Muscle of leg (tissue), 11 donors: Measurements from ENCODE around the gene PCSK6. TPM values are rescaled to one million over a fixed set of nuclear protein-coding genes. Genes with fewer than 3 reads are reported as not detected.

Experiments used
- DNase-seq: peaks from one replicate; pipeline ENCODE4 v3.0.0; 2013
- H3K27ac ChIP-seq: one replicate; pipeline ENCODE4 v1.5.1; 2013; ENCODE audit warnings: mild to moderate bottlenecking, low read length, control low read depth
- H3K27me3 ChIP-seq: one replicate; pipeline ENCODE4 v1.6.1; 2013; ENCODE audit warnings: low read length; ENCODE audit not compliant: control insufficient read depth, insufficient read depth
- H3K36me3 ChIP-seq: one replicate; pipeline ENCODE4 v1.6.1; 2013; ENCODE audit warnings: low read length; ENCODE audit not compliant: control insufficient read depth, insufficient read depth
- H3K4me1 ChIP-seq: one replicate; pipeline ENCODE4 v1.6.1; 2013; ENCODE audit warnings: low read length; ENCODE audit not compliant: control insufficient read depth, insufficient read depth
- H3K4me3 ChIP-seq: one replicate; pipeline ENCODE4 v1.5.1; 2013; ENCODE audit warnings: low read length, control low read depth
- H3K9me3 ChIP-seq: replicated peaks from 2 replicates; pipeline ENCODE4 v1.6.1; 2013; ENCODE audit warnings: low read depth, low read length; ENCODE audit not compliant: control insufficient read depth
- WGBS: methylation state at CpG from one replicate; pipeline ENCODE4 v1.1.5; 2013; ENCODE audit warnings: missing lambda C conversion rate; ENCODE audit not compliant: insufficient coverage; 5-methylcytosine and 5-hydroxymethylcytosine counted together
- polyA plus RNA-seq, 8 donors: library from polyadenylated mRNA; unstranded; fragments of 120-200 nt; gene quantifications; one replicate each; pipeline versions ENCODE4 v1.2.1 to v1.2.3, GENCODE V29; 2013; ENCODE audit warnings: inconsistent platforms in 1 of 8, low replicate concordance in 1 of 8; ENCODE audit not compliant: insufficient read length in 8 of 8, insufficient read depth in 1 of 8
- total RNA-seq: library from RNA; stranded (reverse); fragments of 120-200 nt; gene quantifications from one replicate; pipeline ENCODE4 v1.2.4, GENCODE V29; 2013

The PCSK6 gene
- total and polyA plus RNA-seq, 9 donors, result 6.2 to 14.1 (median 9.5) TPM

DNA sequence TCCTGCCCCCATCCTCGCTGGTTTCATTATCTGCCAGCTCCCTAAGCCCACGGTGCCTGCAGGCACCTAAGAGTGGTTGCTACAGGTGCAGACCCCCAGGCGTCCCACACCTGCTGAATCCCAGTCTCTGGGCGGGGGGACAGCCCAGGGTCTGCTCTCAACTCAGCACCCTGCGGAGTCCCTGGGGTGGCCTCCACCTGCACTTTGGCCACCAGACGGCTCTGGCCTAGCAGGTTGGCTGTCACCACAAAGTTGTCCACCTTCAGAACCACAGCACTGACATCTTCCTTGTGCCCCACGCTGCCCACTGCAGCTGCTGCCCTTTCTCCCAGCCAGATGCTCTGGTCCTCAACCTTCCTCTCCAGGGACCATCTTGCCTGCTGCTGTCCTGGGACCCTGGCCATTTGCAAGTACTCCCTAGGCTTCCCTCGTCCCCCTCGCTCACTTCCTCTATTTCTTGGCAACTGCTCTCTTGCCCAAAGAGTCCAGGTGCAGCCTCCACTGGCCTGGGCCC, 159.6 kb downstream of the PCSK6 start:
- no peak for DNase-seq
- no peak overlapping the region for H3K27ac ChIP-seq
- no peaks in the 10 kb centered on the region for H3K36me3 ChIP-seq
- H3K9me3 ChIP-seq, result peaks cover 8% of the 10 kb centered on the region
- 80% methylated on average over 9 of the region's 9 CpGs for WGBS
- H3K4me3 ChIP-seq, result no peak overlapping the region
- peaks cover 20% of the 10 kb centered on the region for H3K4me1 ChIP-seq
- H3K27me3 ChIP-seq, result peaks cover 18% of the 10 kb centered on the region

DNA sequence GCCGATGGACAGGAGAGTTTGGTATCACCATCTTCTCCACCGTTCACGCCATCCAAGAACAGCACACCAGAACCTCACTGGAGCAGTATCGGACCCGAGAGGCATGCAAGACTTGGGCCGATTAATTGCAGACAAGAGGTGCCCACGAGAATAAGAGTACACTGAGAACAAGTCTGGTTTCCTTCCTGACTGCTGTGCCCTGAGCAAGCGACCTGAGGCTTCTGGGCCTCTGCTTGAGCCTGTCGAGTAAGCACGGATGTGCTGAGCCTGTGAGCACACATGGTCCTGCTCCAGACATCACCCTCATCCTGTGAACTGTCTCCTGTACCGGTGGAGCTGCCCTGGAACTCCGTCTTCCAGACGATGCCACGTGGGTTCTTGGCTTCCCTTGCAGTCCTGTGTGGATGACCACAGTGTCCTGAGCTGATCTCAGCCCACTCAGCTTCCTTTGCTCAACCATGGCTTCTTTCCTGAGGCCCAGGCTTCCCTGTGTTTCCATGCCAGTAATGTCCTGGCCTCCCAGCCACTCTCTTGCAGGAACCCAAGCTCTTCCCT, 160.1 kb downstream of the PCSK6 start:
- Histone ChIP-seq H3K27me3 (peaks cover 18% of the 10 kb centered on the region), H3K4me3 (no peak overlapping the region), H3K36me3 (no peaks in the 10 kb centered on the region), H3K9me3 (peaks cover 4% of the 10 kb centered on the region), H3K27ac (no peak overlapping the region), H3K4me1 (peaks cover 20% of the 10 kb centered on the region)
- 79% methylated on average over 14 of the region's 14 CpGs for WGBS
- no peak for DNase-seq

DNA sequence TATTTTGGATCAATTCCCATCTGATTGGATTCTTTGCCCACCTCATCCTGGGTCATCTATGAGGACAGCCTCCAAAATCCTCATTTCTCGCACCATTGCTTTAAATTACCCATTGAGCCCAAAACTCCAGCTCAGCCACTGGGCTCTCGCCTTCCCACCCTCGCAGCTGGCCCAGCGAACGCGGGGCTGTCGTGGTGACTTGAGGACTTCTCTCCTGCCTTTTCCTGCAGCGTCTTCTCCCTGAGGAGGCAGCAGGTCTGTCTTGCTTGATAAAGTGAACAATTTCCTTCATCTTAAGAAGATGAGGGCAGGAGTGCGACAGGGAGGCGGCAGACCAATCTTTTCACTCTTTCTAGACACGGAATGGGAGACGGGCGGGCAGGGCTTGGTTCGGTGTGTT, 161.5 kb downstream of the PCSK6 start:
- Histone ChIP-seq H3K4me1 (peaks cover 20% of the 10 kb centered on the region), H3K9me3 (no peaks in the 10 kb centered on the region), H3K36me3 (no peaks in the 10 kb centered on the region), H3K27me3 (peaks cover 20% of the 10 kb centered on the region), H3K4me3 (no peak overlapping the region), H3K27ac (no peak overlapping the region)
- WGBS, result 92% methylated on average over 2 of the region's 14 CpGs
- no peak for DNase-seq

DNA sequence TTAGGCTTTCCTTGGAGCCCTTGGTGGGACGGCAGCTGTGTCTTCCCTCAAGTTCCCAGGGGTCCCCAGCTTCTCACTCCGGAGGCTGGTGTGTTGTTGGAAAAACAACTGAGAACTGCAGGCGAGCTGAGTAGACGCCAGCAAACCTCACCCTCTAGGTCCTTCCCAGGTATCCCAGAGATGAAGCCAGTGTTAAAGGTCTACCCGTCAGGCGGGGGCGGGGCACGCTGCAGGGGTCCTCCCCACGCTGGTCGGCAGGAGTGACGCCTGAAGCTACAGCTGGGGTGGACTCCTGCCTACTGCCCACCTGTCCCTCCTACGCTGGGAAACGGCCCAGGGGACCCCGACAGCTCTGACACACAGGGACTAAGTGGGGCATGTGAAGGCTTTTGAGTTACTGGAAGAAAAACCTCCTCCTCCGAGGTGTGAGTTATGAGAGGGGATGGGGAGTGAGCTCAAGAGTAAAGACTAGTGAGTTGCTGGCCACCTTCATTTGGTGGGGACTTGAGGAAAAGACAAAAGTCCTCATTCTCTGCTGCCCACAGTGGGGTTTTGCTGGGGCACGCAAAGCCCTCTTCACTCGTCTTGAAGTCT, 162.3 kb downstream of the PCSK6 start:
- Histone ChIP-seq H3K4me3 (no peak overlapping the region), H3K27ac (no peak overlapping the region), H3K4me1 (peaks cover 20% of the 10 kb centered on the region), H3K36me3 (no peaks in the 10 kb centered on the region), H3K27me3 (peaks cover 20% of the 10 kb centered on the region), H3K9me3 (no peaks in the 10 kb centered on the region)
- 59% methylated on average over 9 of the region's 17 CpGs for whole genome bisulfite sequencing
- no peak for DNase-seq

DNA sequence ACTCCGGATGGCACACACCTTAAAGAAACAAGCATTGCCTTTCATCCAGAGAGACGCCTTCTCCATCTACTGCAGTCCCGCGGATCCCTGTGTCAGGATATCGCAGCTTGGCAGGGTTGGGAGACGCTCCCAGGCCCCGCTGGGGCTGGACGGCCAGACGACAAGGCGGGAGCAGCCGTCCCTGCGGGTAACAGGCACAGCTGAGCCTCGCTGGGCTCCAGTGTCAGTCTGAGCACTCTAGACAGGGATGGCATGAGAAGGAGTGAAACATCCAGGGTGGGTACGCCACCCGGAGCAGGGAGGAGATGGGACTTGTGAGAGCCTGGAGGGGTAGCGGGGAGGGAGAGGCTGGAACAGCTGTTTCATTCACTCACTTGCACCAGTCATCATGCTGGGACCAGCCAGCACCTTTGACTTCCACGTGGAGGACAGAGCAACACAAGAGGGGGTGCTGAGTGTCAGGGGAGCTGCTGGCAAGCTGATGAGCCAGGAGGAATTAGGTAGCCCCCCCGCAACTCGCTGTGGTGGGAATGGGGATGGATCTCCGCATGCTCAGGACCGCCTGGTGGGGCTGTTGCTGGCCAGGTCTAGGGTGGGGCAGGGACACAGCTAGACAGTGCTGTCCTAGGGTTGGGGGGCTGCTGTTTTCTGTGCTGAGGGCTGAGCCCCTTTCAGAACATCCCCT, 162.9 kb downstream of the PCSK6 start:
- 70% methylated on average over 18 of the region's 21 CpGs for WGBS

DNA sequence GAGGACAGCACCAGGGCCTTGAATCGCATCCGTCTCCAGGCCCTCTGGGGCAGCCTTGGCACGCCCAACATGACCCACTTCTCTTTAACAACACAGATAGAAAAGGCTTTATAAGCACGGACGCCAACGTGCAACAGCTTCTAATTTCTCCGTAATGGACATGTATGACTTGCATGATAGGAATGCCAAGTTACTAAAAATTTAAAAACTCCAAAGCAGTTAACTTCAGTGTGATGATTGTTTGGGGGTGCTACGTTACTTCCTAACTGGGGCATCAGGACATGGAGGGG, 163.5 kb downstream of the PCSK6 start:
- Histone ChIP-seq H3K27me3 (peaks cover 26% of the 10 kb centered on the region), H3K4me1 (peaks cover 20% of the 10 kb centered on the region), H3K9me3 (no peaks in the 10 kb centered on the region), H3K4me3 (no peak overlapping the region), H3K27ac (peak overlapping the region; percentile 13), H3K36me3 (no peaks in the 10 kb centered on the region)
- no peak for DNase-seq
- WGBS, result 100% methylated on average over 1 of the region's 8 CpGs

More for the DNA sequence above, 162.9 kb downstream of the PCSK6 start:
- peak; percentile 47 for DNase-seq
- Histone ChIP-seq H3K36me3 (no peaks in the 10 kb centered on the region), H3K27me3 (peaks cover 21% of the 10 kb centered on the region), H3K4me1 (peaks cover 20% of the 10 kb centered on the region), H3K4me3 (no peak overlapping the region), H3K27ac (peak overlapping the region; percentile 13), H3K9me3 (no peaks in the 10 kb centered on the region)

DNA sequence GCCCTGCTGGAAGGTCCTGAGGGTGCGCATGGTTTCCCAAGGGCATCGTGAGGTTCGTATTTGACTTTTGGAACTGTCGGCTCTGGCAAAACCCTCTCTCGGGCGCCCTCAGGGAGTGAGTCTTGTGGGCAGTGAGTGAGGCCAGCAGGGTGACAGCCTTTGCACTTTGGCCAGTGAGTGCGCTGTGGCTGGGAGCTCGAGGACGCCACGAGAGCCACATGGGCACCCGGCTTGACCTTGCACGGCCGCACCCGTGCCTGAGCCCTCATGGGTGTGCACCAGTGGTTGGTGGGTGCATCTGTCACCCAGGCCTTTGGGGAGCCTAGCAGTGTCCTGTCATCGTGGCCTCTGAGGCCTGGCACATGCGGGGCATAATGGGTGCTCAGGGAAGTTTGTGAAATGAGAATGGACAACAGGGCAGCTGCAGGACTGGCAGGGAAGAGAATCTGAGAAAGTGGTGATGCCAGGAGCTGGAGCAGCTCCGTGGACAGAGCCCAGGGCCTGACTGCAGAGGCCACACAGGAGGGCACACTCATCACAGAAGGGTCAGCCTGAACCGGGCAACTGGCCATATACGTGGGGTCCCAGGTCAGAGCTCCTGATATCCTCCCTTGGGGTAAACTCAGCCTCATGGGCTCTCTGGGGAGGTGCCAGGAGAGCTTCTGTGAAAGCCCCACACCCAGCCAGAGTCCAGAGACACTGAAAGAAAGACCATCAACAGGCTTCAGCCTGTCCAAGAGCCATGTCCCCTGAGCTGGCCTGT, 164.1 kb downstream of the PCSK6 start:
- peaks cover 31% of the 10 kb centered on the region for H3K27me3 ChIP-seq
- H3K36me3 ChIP-seq, result no peaks in the 10 kb centered on the region
- H3K27ac ChIP-seq, result no peak overlapping the region
- DNase-seq, result no peak
- WGBS, result 90% methylated on average over 19 of the region's 19 CpGs
- no peak overlapping the region for H3K4me3 ChIP-seq
- H3K9me3 ChIP-seq, result no peaks in the 10 kb centered on the region
- peaks cover 20% of the 10 kb centered on the region for H3K4me1 ChIP-seq

DNA sequence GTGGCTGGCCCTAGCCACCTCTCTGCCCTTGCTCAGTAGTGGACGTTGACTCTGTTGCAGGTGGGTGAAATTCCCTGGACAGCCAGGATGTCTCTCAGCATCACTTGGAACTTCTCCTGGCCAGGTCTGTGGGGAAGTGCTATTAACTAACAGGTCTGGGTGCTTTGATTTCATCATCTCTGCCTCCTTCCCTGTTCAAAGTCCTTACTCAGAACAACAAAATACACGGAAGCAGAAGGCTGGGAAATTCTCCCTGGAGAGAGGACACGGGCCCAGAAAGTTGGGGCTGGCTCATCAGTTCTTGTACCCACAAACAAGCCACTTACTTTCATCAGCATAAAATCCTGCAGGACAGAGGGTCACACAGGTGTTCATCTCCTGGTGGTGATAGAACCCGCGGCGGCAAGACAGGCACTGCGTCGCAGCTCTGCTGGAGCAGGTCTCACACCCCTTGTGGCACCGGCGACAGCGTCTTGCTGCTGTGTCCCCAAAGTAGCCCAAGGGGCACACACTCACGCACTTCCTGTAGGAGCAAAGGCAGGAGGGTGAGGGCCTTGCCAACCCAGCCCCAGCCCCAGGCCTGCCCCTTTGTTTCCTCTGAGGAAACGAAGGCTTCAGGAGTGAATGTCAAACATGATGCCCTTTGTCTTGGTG, 164.9 kb downstream of the PCSK6 start:
- Histone ChIP-seq H3K9me3 (no peaks in the 10 kb centered on the region), H3K36me3 (no peaks in the 10 kb centered on the region), H3K27ac (no peak overlapping the region), H3K27me3 (peaks cover 31% of the 10 kb centered on the region), H3K4me1 (peaks cover 20% of the 10 kb centered on the region), H3K4me3 (no peak overlapping the region)
- WGBS, result 82% methylated on average over 12 of the region's 13 CpGs
- DNase-seq, result no peak

DNA sequence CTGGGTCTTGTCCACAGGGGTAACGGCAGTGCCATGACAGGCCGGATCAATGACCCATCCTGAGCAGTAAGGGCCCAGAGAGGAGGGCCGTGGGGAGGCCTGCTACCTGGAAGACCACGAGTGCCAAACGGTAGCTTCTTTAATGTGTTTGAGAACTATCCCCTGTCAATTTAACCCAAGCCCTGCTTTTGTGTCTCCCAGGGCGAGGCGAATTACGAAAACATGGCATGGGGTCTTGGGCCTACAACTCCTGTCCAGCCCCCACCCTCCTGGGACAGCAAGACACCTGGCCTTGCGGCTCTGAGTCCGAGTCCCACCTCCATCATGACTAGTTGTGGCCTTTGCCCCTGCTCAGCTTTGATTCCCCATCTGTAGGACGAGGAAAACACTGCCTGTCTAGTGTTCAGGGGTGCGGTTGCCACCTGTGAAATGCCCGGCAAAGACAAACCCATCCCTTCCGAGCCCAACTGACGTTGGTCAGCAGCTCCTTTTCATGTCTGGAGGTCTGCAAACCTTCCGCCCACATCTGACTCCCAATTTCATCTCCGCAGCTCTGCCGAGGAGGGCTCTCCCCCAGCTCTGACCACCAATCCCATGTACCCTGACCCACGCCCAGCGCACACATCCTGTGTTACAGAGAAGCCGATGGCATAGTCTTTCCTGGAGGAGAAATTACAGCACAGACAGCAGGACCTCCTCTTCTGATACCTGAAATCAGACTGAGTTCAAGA, 165.5 kb downstream of the PCSK6 start:
- no peaks in the 10 kb centered on the region for H3K36me3 ChIP-seq
- peaks cover 20% of the 10 kb centered on the region for H3K4me1 ChIP-seq
- H3K9me3 ChIP-seq, result no peaks in the 10 kb centered on the region
- 91% methylated on average over 21 of the region's 21 CpGs for WGBS
- no peak for DNase-seq
- no peak overlapping the region for H3K4me3 ChIP-seq
- H3K27ac ChIP-seq, result no peak overlapping the region
- H3K27me3 ChIP-seq, result peaks cover 31% of the 10 kb centered on the region
